ENCODE measurements around the gene CCDC60.

The CCDC60 gene

DNA sequence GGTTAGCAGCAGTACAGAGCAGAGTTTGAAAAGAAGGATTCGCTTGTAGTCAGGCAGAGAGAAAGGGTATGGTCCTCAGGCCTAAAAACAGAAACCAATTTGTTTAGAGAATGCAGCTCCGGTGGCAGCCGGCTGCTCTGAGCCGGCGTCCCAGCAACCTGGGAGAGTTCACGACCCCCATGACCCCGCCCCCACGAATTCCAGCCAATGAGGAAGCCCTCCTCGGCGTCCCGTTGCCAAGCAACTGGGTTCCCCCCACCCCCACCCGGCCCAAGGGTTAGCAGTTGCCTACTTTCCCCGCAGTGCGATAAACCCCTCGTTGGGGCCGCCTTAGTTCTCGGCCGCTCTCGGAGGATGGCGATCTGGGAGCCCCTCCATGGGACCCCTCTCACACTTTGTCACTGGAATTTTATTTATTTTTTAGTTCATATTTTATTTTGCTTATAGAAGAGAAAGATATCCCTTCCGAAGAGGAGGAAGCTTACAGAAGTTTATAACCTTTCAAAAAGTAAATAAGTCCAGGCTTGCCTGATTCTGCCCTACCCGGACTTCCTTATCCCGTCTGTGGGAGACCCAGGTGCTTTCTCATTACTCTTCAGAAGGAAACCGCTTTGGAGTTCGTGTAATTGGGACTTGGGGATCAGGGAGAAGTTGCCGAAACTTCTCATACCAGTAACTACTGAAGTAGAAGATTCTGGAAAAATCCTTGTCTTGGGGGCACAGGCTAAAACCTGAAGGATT is at the start of gene CCDC60:
Gene CCDC60, plus strand, starts transcription at position 300 of the 741 bp plus-strand sequence. CDS start 448 bp downstream, outside the sequence.
- H3K36me3 ChIP-seq (ENCODE audit: control insufficient read depth, insufficient read depth, low read length) = no peaks in the 10 kb centered on the region
- H3K27ac ChIP-seq (ENCODE audit: low read length) = no peak within 1 kb of the TSS
- H3K4me1 ChIP-seq (ENCODE audit: control insufficient read depth, insufficient read depth, low read length) = no peaks in the 10 kb centered on the region
- DNase-seq (ENCODE audit: low read depth, low spot score) = peak; percentile 70
- H3K4me3 ChIP-seq (ENCODE audit: low read length) = no peak within 1 kb of the TSS
- no CpG with 5 or more reads among the region's 26 CpGs for WGBS (ENCODE audit: insufficient coverage, insufficient read length)
- H3K27me3 ChIP-seq (ENCODE audit: control insufficient read depth, insufficient read depth, low read length) = peaks cover 28% of the 10 kb centered on the region
- H3K9me3 ChIP-seq (ENCODE audit: control insufficient read depth, insufficient read depth, low read length) = no peaks in the 10 kb centered on the region

DNA sequence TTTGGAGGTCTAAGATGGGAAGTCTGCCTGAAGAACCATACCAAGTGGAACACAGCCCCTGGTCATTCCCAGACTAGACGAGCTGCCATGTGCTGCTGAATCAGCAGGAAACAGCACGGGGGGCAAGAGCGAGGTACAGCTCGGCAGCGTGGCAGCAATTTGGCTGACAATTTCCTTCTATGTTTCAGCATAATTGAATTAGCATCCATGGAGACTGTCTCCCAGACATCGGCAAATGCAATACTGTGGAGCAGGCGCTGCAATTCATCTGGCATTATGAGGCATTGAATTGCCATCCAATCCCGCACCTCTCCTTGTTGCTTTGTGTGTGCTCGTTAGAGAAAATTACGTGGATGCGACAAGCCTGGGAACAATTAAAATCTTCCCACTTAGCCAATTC is 46.0 kb upstream of the CCDC60 start:
- Histone ChIP-seq H3K27ac (ENCODE audit: low read length) (no peak overlapping the region), H3K4me1 (ENCODE audit: control insufficient read depth, insufficient read depth, low read length) (no peaks in the 10 kb centered on the region), H3K27me3 (ENCODE audit: control insufficient read depth, insufficient read depth, low read length) (no peaks in the 10 kb centered on the region), H3K36me3 (ENCODE audit: control insufficient read depth, insufficient read depth, low read length) (no peaks in the 10 kb centered on the region), H3K9me3 (ENCODE audit: control insufficient read depth, insufficient read depth, low read length) (no peaks in the 10 kb centered on the region), H3K4me3 (ENCODE audit: low read length) (no peak overlapping the region)
- DNase-seq (ENCODE audit: low read depth, low spot score) = no peak
- no CpG with 5 or more reads among the region's 11 CpGs for WGBS (ENCODE audit: insufficient coverage, insufficient read length)

- H3K4me3 ChIP-seq (ENCODE audit: low read length) = no peak overlapping the region
- no CpG with 5 or more reads among the region's 6 CpGs for WGBS (ENCODE audit: insufficient coverage, insufficient read length)
- no peaks in the 10 kb centered on the region for H3K36me3 ChIP-seq (ENCODE audit: control insufficient read depth, insufficient read depth, low read length)
- H3K27ac ChIP-seq (ENCODE audit: low read length) = no peak overlapping the region
- no peaks in the 10 kb centered on the region for H3K27me3 ChIP-seq (ENCODE audit: control insufficient read depth, insufficient read depth, low read length)
- no peaks in the 10 kb centered on the region for H3K9me3 ChIP-seq (ENCODE audit: control insufficient read depth, insufficient read depth, low read length)
- DNase-seq (ENCODE audit: low read depth, low spot score) = no peak
- H3K4me1 ChIP-seq (ENCODE audit: control insufficient read depth, insufficient read depth, low read length) = no peaks in the 10 kb centered on the region
These were observed 41.5 kb upstream of the CCDC60 start for GRCh38 chr12:119292893-119293630.

GRCh38 chr12:119294211-119294610 is 40.3 kb upstream of the CCDC60 start:
- H3K36me3 ChIP-seq (ENCODE audit: control insufficient read depth, insufficient read depth, low read length) = no peaks in the 10 kb centered on the region
- no peak for DNase-seq (ENCODE audit: low read depth, low spot score)
- H3K27me3 ChIP-seq (ENCODE audit: control insufficient read depth, insufficient read depth, low read length) = no peaks in the 10 kb centered on the region
- no CpG with 5 or more reads among the region's 5 CpGs for WGBS (ENCODE audit: insufficient coverage, insufficient read length)
- H3K27ac ChIP-seq (ENCODE audit: low read length) = no peak overlapping the region
- no peaks in the 10 kb centered on the region for H3K9me3 ChIP-seq (ENCODE audit: control insufficient read depth, insufficient read depth, low read length)
- no peak overlapping the region for H3K4me3 ChIP-seq (ENCODE audit: low read length)
- H3K4me1 ChIP-seq (ENCODE audit: control insufficient read depth, insufficient read depth, low read length) = no peaks in the 10 kb centered on the region

DNA sequence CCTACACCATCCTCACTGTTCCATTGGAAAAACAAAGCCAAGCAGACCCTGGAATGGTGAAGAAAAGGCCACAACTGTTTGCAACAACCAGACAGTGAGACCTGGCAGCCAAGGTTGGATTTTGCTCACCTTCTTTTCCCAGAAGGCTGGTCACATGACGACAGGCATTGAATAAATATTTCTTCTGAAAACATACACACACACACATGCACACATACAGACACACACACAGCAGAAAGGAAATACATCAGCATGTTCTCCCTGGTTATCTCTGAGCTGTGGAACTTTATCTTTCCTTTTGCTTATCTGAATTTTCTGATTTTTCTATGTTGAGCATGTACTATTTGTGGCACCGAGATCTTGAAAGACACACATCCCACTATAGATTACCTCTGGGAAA is 38.0 kb upstream of the CCDC60 start:
- Histone ChIP-seq H3K9me3 (ENCODE audit: control insufficient read depth, insufficient read depth, low read length) (no peaks in the 10 kb centered on the region), H3K4me1 (ENCODE audit: control insufficient read depth, insufficient read depth, low read length) (peaks cover 1% of the 10 kb centered on the region; the same call in 1 of the 2 replicates), H3K36me3 (ENCODE audit: control insufficient read depth, insufficient read depth, low read length) (no peaks in the 10 kb centered on the region), H3K27me3 (ENCODE audit: control insufficient read depth, insufficient read depth, low read length) (no peaks in the 10 kb centered on the region), H3K27ac (ENCODE audit: low read length) (no peak overlapping the region), H3K4me3 (ENCODE audit: low read length) (no peak overlapping the region)
- WGBS (ENCODE audit: insufficient coverage, insufficient read length) = no CpG with 5 or more reads among the region's 2 CpGs
- DNase-seq (ENCODE audit: low read depth, low spot score) = no peak

DNA sequence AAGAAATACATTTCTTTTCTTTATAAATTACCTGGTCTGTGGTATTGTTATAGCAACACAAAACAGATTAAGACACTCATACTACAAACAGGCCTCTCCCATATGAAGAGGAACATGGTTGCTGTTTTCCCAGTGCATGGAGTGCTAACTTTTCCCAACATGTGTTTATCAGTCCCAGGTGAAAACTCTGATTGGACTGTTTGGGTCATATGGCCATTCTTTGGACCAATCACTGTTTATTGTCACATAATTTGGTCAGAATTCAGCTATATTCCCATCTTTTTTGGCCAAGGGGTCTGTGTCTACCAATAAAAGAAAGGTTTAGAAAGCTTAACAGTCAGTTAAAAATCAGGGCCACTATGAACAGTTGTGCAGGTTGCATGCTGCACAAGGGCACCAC is 35.4 kb upstream of the CCDC60 start:
- no peak overlapping the region for H3K4me3 ChIP-seq (ENCODE audit: low read length)
- H3K36me3 ChIP-seq (ENCODE audit: control insufficient read depth, insufficient read depth, low read length) = no peaks in the 10 kb centered on the region
- H3K27ac ChIP-seq (ENCODE audit: low read length) = no peak overlapping the region
- no peaks in the 10 kb centered on the region for H3K27me3 ChIP-seq (ENCODE audit: control insufficient read depth, insufficient read depth, low read length)
- H3K9me3 ChIP-seq (ENCODE audit: control insufficient read depth, insufficient read depth, low read length) = no peaks in the 10 kb centered on the region
- peaks cover 1% of the 10 kb centered on the region; the same call in 1 of the 2 replicates for H3K4me1 ChIP-seq (ENCODE audit: control insufficient read depth, insufficient read depth, low read length)
- DNase-seq (ENCODE audit: low read depth, low spot score) = no peak

DNA sequence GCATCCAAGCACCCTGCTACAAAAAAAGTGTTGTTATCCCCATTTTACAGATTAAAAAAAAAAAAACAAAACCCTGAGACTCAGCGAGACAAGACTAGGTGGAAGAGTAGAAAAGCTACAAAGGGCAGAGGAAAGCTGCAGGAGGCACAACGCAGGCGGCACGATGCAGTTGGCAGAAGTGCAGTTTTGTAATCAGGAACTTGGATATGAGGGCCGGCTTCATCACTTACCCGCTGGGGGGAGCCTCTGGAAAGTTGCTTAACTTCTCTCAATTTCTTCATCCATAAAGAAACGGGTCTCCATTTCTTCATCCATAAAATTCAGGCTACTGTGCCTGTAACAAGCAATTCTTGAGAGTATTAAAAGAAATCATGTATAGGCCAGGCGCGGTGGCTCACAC is 33.1 kb upstream of the CCDC60 start:
- Histone ChIP-seq H3K4me1 (ENCODE audit: control insufficient read depth, insufficient read depth, low read length) (peaks cover 1% of the 10 kb centered on the region; the same call in 1 of the 2 replicates), H3K27ac (ENCODE audit: low read length) (no peak overlapping the region), H3K9me3 (ENCODE audit: control insufficient read depth, insufficient read depth, low read length) (no peaks in the 10 kb centered on the region), H3K27me3 (ENCODE audit: control insufficient read depth, insufficient read depth, low read length) (no peaks in the 10 kb centered on the region), H3K36me3 (ENCODE audit: control insufficient read depth, insufficient read depth, low read length) (no peaks in the 10 kb centered on the region), H3K4me3 (ENCODE audit: low read length) (no peak overlapping the region)
- no peak for DNase-seq (ENCODE audit: low read depth, low spot score)
- WGBS (ENCODE audit: insufficient coverage, insufficient read length) = no CpG with 5 or more reads among the region's 9 CpGs

GRCh38 chr12:119302451-119303080 is 32.0 kb upstream of the CCDC60 start:
- DNase-seq (ENCODE audit: low read depth, low spot score) = no peak
- Histone ChIP-seq H3K4me1 (ENCODE audit: control insufficient read depth, insufficient read depth, low read length) (peaks cover 1% of the 10 kb centered on the region; the same call in 1 of the 2 replicates), H3K27me3 (ENCODE audit: control insufficient read depth, insufficient read depth, low read length) (no peaks in the 10 kb centered on the region), H3K4me3 (ENCODE audit: low read length) (no peak overlapping the region), H3K9me3 (ENCODE audit: control insufficient read depth, insufficient read depth, low read length) (no peaks in the 10 kb centered on the region), H3K27ac (ENCODE audit: low read length) (no peak overlapping the region), H3K36me3 (ENCODE audit: control insufficient read depth, insufficient read depth, low read length) (no peaks in the 10 kb centered on the region)
- WGBS (ENCODE audit: insufficient coverage, insufficient read length) = no CpG with 5 or more reads among the region's 7 CpGs

- Histone ChIP-seq H3K4me3 (ENCODE audit: low read length) (no peak overlapping the region), H3K27me3 (ENCODE audit: control insufficient read depth, insufficient read depth, low read length) (no peaks in the 10 kb centered on the region), H3K4me1 (ENCODE audit: control insufficient read depth, insufficient read depth, low read length) (peaks cover 1% of the 10 kb centered on the region; the same call in 1 of the 2 replicates), H3K9me3 (ENCODE audit: control insufficient read depth, insufficient read depth, low read length) (no peaks in the 10 kb centered on the region), H3K27ac (ENCODE audit: low read length) (no peak overlapping the region), H3K36me3 (ENCODE audit: control insufficient read depth, insufficient read depth, low read length) (no peaks in the 10 kb centered on the region)
- no peak for DNase-seq (ENCODE audit: low read depth, low spot score)
- WGBS (ENCODE audit: insufficient coverage, insufficient read length) = no CpG with 5 or more reads among the region's 6 CpGs
These were observed 27.9 kb upstream of the CCDC60 start for GRCh38 chr12:119306593-119306992.

GRCh38 chr12:119307747-119308146 is 26.8 kb upstream of the CCDC60 start:
- no peaks in the 10 kb centered on the region for H3K9me3 ChIP-seq (ENCODE audit: control insufficient read depth, insufficient read depth, low read length)
- no peak overlapping the region for H3K27ac ChIP-seq (ENCODE audit: low read length)
- no CpG with 5 or more reads among the region's 2 CpGs for WGBS (ENCODE audit: insufficient coverage, insufficient read length)
- DNase-seq (ENCODE audit: low read depth, low spot score) = no peak
- H3K4me1 ChIP-seq (ENCODE audit: control insufficient read depth, insufficient read depth, low read length) = peaks cover 1% of the 10 kb centered on the region; the same call in 1 of the 2 replicates
- H3K27me3 ChIP-seq (ENCODE audit: control insufficient read depth, insufficient read depth, low read length) = no peaks in the 10 kb centered on the region
- H3K4me3 ChIP-seq (ENCODE audit: low read length) = no peak overlapping the region
- H3K36me3 ChIP-seq (ENCODE audit: control insufficient read depth, insufficient read depth, low read length) = no peaks in the 10 kb centered on the region

Measured in iPS DF 6.9 (cell line).